MCF 10A (cell line): ENCODE data around the gene TM9SF4. TPM values are rescaled to one million over a fixed set of nuclear protein-coding genes. Genes with fewer than 3 reads are reported as not detected.

Experiments
- BruUV-seq: library from RNA; stranded (reverse); fragments of 400-500 nt; replicated peaks from 2 replicates; lab custom pipeline; 2021; lab: Mats Ljungman, UMichigan
- CTCF ChIA-PET: fragments of 300-600 bp; sonication (Branson Sonifier 250); formaldehyde crosslinking; extraction: SDS; loops from one replicate; lab custom pipeline; 2021; ENCODE audit warnings: antibody characterized with exemption, inconsistent platforms; lab: Yijun Ruan, JAX
- POLR2A ChIA-PET: fragments of 300-600, 350-650 bp; sonication (Branson Sonifier 250); formaldehyde crosslinking; extraction: SDS; loops from one replicate; lab custom pipeline; 2020; ENCODE audit warnings: antibody characterized with exemption, inconsistent platforms; lab: Yijun Ruan, JAX
- DNase-seq: peaks from one replicate; pipeline ENCODE4 v3.0.0-alpha.2; 2018; ENCODE audit not compliant: unreplicated experiment
- H3K27ac Mint-ChIP-seq: one replicate; pipeline ENCODE4 v1.8.0; 2022; ENCODE audit warnings: mild to moderate bottlenecking, low read depth, mixed read lengths; ENCODE audit not compliant: unreplicated experiment
- H3K27me3 Mint-ChIP-seq: one replicate; pipeline ENCODE4 v1.8.0; 2022; ENCODE audit warnings: mixed read lengths; ENCODE audit not compliant: insufficient read depth, unreplicated experiment
- H3K36me3 Mint-ChIP-seq: one replicate; pipeline ENCODE4 v1.8.0; 2022; ENCODE audit warnings: mild to moderate bottlenecking, moderate library complexity, mixed read lengths; ENCODE audit not compliant: insufficient read depth, unreplicated experiment
- H3K4me1 Mint-ChIP-seq: one replicate; pipeline ENCODE4 v1.8.0; 2022; ENCODE audit warnings: mixed read lengths; ENCODE audit not compliant: insufficient read depth, unreplicated experiment
- H3K4me3 Mint-ChIP-seq: one replicate; pipeline ENCODE4 v1.8.0; 2022; ENCODE audit warnings: mild to moderate bottlenecking, moderate library complexity, mixed read lengths; ENCODE audit not compliant: unreplicated experiment
- H3K9me3 Mint-ChIP-seq: one replicate; pipeline ENCODE4 v1.8.0; 2022; ENCODE audit warnings: mixed read lengths; ENCODE audit not compliant: unreplicated experiment
- intact Hi-C: fragments of 100-400 bp; cut with micrococcal nuclease; formaldehyde crosslinking; loops from 2 replicates; pipeline ENCODE4 v1.14.1; 2022
- total RNA-seq: library from RNA; stranded (reverse); gene quantifications from 2 replicates; pipeline ENCODE4 v1.2.3, GENCODE V29; 2022
- TF ChIP-seq, protein P1 (sequence below): fragments of 200-600 bp; IDR thresholded peaks from one replicate; pipeline ENCODE4 v1.8.0; 2022; ENCODE audit warnings: antibody characterized with exemption, mild to moderate bottlenecking; ENCODE audit not compliant: unreplicated experiment

The TM9SF4 gene
- total RNA-seq, 1 experiment from 2014 or later: 52.3 TPM

DNA sequence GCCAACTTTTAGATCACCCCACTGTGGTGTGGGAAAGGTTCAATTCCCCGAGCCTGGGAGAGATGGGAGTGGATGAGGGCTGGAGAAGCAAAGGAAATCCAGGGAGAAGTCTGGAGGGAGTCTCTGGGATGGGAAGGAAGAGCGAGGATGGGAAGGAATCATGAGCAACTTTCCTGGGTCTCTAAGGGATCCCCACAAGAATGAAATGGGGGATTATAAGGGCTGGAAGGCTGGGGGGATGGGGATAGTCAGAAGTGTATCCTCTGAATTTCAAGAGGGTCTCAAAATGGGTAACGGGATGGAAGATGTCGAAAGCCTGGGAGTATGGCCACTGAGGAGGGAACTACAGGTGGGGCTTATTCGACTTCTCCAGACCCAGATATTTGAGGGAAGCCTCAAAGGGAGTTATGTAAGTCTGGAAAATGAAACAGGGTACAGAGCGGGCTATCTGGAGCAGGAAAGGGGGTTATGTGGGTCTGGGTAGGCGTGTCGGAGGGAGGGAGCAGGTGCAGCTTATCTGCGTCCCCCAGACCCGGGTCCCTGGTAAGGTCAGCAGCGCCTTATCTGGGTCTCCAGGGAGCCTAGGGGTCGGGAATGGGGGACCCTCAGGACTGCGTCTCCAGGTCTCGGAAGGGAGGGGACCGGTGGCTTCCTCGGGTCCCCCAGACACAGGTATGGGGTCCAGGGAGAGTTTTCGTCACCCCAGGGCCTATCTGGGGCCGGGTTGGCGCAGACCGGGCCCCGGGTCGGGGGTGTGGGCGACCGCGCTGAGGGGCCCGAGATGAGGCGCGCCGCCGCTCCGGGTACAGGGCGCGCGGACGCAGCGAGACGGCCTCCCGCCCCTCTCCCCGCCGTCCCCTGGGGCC, 97.5 kb downstream of the TM9SF4 start:
- H3K4me3 Mint-ChIP-seq: peak overlapping the region; percentile 100
- CTCF ChIA-PET: no interaction called here
- TF ChIP-seq, protein P1, sequence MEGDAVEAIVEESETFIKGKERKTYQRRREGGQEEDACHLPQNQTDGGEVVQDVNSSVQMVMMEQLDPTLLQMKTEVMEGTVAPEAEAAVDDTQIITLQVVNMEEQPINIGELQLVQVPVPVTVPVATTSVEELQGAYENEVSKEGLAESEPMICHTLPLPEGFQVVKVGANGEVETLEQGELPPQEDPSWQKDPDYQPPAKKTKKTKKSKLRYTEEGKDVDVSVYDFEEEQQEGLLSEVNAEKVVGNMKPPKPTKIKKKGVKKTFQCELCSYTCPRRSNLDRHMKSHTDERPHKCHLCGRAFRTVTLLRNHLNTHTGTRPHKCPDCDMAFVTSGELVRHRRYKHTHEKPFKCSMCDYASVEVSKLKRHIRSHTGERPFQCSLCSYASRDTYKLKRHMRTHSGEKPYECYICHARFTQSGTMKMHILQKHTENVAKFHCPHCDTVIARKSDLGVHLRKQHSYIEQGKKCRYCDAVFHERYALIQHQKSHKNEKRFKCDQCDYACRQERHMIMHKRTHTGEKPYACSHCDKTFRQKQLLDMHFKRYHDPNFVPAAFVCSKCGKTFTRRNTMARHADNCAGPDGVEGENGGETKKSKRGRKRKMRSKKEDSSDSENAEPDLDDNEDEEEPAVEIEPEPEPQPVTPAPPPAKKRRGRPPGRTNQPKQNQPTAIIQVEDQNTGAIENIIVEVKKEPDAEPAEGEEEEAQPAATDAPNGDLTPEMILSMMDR: no peak
- DNase-seq: no peak
- no peaks in the 10 kb centered on the region for H3K9me3 Mint-ChIP-seq
- peak overlapping the region; percentile 100 for H3K27ac Mint-ChIP-seq
- intact Hi-C loops: loop anchor here (2.0 to 5.0 kb wide), 5 partner anchors 52 to 385 kb away; partner anchors contain the start of gene ASXL1
- peaks cover 73% of the 10 kb centered on the region for H3K4me1 Mint-ChIP-seq
- no TSS peak for BruUV-seq
- POLR2A ChIA-PET: interaction anchor here (1.0 to 2.6 kb wide), 2 partner anchors 151 to 152 kb away, joined by 3 to 17 read pairs; no protein-coding TSS in a partner anchor
- peaks cover 29% of the 10 kb centered on the region for H3K36me3 Mint-ChIP-seq
- H3K27me3 Mint-ChIP-seq: no peaks in the 10 kb centered on the region

- TSS peak; percentile 21 for BruUV-seq
- intact Hi-C loops: loop anchor here (2.0 to 5.0 kb wide), 5 partner anchors 53 to 386 kb away; partner anchors contain the start of gene ASXL1
- H3K9me3 Mint-ChIP-seq: no peaks in the 10 kb centered on the region
Measured at GRCh38 chr20:32207626-32208498, 98.3 kb downstream of the TM9SF4 start, which contains the start of the genes PLAGL2 and POFUT1. Gene PLAGL2 (minus strand): TSS chr20:32207743. CDS start chr20:32202178, 5,565 bp downstream. Gene POFUT1 (plus strand): TSS chr20:32207880. CDS start chr20:32207942, 62 bp downstream.

GRCh38 chr20:32208499-32209154, 99.1 kb downstream of the TM9SF4 start:
- intact Hi-C loops: loop anchor here (5.0 kb wide), 3 partner anchors 149 to 386 kb away; partner anchors contain the start of gene ASXL1
- ChIA-PET CTCF (interaction anchor here (0.6 kb wide), 3 partner anchors 92 to 536 kb away, joined by 3 read pairs; no protein-coding TSS in a partner anchor), POLR2A (interaction anchor here (0.6 to 2.6 kb wide), 5 partner anchors 8 to 99 kb away, joined by 3 to 13 read pairs (median 4); partner anchors contain the start of gene TM9SF4)
- DNase-seq: no peak
- TF ChIP-seq, protein P1: no peak
- no TSS peak for BruUV-seq
- H3K27me3 Mint-ChIP-seq: no peaks in the 10 kb centered on the region
- H3K4me1 Mint-ChIP-seq: peaks cover 58% of the 10 kb centered on the region
- peaks cover 41% of the 10 kb centered on the region for H3K36me3 Mint-ChIP-seq
- no peaks in the 10 kb centered on the region for H3K9me3 Mint-ChIP-seq
- peak overlapping the region; percentile 100 for H3K27ac Mint-ChIP-seq
- peak overlapping the region; percentile 100 for H3K4me3 Mint-ChIP-seq

More at GRCh38 chr20:32207626-32208498, 98.3 kb downstream of the TM9SF4 start, which contains the start of the genes PLAGL2 and POFUT1:
- DNase-seq: peak; percentile 86
- Mint-ChIP-seq H3K4me1 (peaks cover 64% of the 10 kb centered on the region), H3K27me3 (no peaks in the 10 kb centered on the region), H3K27ac (peak within 1 kb of the TSS; percentile 100), H3K36me3 (peaks cover 33% of the 10 kb centered on the region), H3K4me3 (peak within 1 kb of the TSS; percentile 100)
- TF ChIP-seq, protein P1: no peak
- ChIA-PET POLR2A (interaction anchor here (0.6 to 2.6 kb wide), 5 partner anchors 9 to 150 kb away, joined by 3 to 13 read pairs (median 4); partner anchors contain the start of gene TM9SF4), CTCF (no interaction called here)
